ENCODE results near the gene TMEM184C.

TMEM184C gene

DNA sequence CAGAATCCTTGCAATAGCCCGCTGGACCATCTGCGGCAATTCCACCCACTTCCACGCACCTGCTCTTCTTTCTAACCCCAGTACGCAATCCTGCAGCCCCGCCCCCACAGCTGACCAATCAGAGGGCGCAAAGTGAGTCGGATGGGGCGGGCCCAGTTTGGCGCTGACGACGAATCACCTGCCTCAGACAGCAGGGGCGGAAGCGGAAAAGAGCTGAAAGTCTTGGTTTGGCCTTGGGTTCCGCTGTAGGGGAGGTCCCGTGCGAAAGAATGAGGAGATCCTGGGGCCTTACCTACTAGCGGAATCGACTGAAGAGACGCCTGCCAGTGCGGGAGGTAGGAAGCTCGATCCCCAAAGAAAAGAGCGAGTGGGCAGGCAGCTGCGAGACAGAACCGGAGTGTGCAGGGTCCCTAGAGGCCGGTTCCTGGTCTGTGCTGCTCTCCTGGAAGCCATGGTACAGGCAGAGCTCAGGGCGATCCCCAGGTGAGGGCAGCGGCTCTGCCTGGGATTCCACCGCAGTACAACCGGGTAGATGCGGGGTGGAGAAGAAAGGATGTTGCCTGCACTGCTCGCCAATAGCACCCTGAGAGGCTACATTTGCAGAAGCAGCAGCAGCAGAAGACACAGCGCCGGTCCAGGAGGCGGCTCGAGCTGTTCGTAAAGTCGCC, at the start of gene TMEM184C:
Gene TMEM184C, plus strand, starts transcription at position 225 of the 668 bp plus-strand sequence. CDS start 560 bp downstream, outside the sequence.
- DNase-seq: peak; percentile 30

DNA sequence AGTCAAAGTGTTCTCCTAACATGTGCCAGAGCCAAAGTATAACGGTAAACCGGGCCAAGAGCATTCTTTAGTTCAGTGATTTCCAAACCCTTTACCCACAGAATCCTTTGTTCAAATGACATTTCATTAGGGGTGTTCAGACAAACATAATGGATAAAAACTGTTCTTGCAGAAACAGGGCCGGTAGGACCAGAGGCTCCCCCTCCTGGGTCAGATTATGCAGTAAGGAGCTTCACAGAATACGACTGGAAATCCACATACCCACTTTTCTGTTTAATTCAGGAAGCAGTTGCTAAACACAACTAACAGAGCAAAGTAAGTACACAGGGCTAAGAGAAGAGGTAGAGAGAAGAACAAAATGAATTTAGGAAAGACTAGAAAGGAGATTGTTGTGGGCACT, 46.6 kb upstream of the TMEM184C start:
- no peak for DNase-seq

DNA sequence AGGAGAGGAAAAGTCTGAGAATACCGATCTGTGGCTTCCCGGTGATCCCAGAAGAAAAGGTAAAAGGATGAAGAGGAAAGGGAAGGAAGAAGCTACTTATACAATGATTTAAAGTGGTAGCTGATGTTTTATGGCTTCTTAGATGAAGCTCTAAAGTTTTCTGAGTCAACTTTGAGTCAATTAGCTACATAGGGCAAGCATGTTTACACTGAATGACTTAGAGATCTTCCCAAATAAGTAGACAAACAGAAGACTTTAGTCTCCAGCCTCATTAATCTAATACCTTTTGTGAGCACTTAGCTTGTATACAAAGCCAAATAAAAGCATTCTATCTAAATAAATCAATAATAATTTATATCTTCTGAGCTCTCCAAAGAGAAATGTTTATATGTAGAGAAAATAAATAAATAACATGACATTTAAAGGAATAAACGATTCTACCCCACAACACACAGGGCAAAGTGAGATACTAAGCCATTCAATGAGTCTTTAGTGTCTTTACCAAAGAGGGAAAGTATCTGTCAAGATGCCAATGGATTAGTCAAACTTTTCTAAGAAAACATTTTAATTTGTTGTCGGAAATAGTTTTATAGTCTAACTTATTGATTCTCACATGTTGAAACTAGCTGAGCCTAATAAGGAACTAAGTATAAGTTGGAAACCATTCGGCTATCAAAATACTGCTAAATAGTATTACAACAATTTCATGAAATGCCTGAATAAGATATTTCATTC, 46.0 kb upstream of the TMEM184C start:
- DNase-seq: no peak

DNA sequence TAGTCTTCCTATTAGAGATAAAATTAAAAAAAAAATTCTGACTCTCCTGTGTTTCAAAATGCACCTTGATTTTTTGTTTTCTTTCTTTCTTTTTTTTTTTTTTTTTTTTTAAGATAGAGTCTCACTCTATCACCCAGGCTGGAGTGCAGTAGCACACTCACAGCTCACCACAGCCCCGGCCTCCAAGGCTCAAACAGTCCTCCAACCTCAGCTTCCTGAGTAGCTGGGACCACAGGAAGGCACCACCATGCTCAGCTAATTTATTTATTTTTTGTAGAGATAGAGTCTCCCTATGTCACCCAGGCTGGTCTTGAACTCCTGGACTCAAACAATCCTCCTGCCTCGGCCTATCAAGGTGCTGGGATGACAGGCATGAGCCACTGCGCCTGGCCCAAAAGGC, 41.1 kb upstream of the TMEM184C start:
- no peak for DNase-seq

DNA sequence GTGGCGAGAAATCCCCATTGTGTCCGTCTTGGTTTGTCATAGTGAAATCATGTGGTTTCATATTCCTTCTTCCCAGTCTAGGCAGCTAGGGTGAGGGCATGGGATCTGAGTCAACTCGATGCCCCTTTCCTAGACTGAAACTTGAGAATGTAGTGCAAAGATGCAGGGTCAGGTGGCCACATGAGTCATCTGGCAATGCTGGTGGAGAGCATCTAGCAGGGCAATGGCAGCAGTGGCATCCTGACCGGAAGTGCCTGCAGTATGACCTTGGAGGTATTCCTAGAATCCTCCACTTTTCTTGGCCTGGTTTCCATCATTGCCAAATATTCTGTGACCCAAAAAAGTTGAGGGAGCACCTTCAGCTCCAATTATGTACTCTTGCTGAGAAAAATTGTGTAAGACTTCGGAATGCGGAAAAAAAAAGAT, 39.1 kb upstream of the TMEM184C start:
- no peak for DNase-seq

DNA sequence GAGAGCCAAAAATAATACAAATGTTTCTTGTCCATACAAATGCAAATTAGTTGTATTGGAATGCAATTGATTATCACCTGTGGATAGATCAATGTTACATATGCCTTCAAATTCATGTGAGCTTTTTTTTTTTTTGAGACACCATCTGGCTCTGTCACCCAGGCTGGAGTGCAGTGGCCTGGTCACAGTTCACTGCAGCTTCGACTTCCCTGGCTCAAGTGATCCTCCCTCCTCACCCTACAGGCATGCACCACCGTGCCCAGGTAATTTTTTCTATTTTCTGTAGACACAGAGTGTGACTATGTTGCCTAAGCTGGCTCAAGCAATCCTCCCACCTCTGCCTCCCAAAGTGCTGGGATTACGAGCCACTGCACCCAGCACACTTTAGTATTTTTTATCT, 38.6 kb upstream of the TMEM184C start:
- DNase-seq: no peak

DNA sequence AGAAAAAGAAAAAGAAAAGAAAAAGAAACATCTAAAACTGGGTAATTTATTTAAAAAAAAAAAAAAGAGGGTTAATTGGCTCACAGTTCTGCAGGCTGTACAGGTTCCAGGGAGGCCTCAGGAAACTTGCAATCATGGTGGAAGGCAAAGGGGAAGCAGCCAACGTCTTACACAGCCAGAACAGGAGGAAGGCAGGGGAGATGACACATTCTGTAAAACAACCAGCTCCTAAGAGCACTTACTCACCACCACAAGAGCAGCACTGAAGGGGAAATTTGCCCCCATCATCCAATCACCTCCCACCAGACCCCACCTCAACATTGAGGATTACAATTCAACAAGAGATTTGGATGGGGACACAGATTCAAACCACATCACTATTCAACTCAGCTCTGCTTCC, 36.8 kb upstream of the TMEM184C start:
- no peak for DNase-seq

DNA sequence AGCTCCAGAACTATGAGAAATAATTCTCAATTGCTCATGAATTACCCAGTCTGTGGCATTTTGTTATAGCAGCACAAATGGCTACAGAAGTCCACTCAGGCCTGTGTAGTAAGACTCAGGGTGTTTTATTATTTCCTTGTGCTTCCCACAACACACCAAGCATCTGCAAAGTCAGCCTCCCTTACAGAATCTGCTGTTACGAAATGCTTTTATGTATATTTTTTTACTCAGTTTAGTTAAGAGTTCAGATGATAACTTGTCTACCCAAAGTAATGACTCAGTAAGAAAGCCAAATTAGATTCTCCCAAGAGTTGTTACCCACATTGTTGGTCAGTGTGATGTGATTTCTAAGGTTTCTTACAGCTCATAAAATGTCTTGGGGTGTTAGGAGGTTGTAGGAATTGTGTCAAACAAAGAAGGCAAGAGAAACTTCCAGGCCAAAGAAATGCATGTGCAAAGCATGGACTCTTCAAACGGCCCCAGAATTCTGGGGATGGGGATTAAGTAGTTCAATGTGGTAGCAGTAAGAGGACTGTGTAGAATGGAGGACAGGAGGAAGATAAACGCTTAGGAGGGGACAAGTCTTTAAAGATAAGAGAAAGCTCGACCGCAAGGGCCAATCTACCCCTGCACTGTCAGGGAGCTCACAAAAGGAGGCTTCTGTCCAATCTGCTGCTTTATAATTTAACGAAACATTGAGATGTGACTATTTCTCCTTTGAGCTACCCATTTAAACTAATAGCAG, 35.4 kb upstream of the TMEM184C start:
- no peak for DNase-seq

DNA sequence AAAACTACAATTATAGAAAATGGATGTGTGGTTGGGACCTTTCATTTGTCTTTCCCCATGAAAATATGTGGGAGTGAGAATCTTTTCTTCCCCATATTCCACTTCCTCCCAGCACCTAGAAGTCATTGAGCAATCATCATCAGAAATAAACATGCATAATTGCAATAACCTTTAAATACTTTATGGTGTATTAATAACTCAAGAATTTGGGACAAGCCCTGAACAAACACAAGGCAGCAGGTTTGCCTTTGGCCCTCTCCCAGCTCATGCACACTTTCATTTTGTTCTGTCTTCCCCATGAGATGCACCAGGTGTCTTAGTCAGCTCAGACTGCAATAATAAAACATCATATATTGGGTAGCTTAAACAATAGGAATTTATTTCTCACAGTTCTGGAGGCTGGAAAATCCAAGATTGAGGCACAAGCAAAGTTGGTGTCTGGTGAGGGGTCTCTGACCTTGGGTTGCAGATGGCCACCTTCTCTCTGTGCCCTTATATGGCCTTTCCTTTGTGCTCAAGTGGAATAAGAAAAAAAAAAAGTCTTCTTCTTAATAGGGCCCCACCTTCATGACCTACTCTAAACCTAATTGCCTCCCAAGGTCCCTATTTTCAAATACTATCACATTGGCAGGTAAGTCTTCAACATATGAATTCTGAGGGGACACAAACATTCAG, 34.7 kb upstream of the TMEM184C start:
- no peak for DNase-seq

DNA sequence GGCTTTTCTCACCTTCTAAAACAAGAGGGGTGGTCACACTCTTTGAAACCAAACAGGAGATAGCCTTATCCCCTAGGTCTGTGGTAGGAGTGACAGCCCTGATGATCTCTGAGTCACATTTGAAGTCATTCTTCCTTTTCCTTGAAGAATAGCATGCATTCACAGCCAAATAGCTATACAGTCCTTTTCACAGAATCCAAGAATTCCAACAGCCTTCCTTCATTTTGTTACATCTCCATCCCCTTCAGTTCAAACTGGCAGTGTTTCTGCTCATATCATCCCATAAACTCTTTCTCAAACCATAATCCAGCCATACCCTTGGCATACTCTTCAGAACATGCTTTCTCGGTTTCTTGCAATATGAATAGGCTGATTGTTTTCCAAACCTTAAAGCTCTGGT, 33.3 kb upstream of the TMEM184C start:
- DNase-seq: no peak

DNA sequence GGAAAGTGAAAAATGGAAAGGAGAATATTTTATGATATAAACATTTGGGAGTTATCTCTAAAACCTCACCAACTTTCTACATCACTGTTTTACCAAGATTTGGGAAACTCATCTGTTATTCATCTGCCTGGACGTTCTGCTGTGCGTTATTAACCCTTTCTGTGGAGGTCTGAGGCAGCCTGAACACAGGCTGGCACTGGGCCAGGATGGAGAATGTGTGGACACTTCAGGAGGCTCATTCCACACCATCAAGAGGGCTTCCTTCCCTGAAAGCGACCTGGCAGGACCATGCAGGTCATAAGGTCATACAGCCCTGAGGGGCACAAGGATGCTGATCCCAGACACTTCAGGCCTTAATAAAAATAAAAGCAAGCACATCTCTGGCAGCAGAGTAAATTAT, 31.2 kb upstream of the TMEM184C start:
- DNase-seq: no peak

DNA sequence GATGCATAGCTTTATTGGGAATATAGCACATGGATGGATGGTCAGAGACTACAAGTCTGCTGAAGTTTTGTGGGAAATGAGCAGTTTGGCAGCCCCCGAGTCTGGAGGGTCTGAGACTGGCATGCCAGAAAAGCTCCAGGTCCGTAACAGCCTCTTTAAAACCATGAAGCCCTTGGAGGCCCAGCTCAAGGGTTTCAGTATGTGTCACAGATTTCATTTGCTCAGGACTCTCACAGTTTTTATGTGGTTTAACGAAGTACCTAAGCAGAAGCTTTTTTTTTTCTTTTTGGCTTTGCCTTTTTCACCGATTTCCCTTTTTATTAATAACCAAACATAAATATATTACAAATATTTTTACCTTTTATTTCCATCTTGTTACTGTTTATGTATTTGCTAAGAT, 30.6 kb upstream of the TMEM184C start:
- no peak for DNase-seq

DNA sequence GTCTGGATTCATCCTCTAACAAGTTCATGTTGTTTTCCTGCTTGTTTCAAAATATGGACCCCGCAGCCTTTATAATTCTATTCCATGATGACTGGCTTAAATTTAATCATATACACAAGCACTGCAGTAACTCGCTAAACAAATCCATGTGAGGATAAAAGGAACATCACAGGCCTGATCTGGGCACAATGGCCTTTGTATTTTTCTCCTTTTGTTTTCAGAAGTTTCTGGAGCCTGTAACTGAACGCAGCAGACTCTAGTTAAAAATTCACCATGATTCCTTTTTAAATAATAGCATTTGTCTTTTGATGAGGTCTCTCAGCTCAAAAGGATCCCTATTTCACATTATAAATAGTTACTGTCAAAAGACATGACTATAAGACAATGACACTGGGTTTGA, 30.2 kb upstream of the TMEM184C start:
- no peak for DNase-seq

DNA sequence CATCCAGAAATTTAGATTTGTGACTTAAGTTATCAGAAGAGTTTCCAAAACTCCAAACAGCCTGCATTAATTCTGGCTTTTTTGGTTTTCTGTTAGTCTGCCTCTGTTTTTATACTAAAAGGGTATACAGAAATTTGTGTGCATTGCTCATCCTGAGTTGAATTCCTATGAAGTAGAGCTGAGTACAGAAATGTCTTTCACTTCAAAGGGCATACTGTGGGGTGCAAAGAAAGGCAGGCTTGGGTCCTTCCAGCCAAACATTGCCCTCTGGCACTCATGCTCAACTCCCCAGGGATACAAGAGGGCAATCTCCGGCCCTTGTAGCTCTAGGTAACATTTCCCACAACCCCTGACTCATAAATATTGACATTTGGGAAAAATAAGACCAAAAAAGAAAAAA, 27.6 kb upstream of the TMEM184C start:
- no peak for DNase-seq

DNA sequence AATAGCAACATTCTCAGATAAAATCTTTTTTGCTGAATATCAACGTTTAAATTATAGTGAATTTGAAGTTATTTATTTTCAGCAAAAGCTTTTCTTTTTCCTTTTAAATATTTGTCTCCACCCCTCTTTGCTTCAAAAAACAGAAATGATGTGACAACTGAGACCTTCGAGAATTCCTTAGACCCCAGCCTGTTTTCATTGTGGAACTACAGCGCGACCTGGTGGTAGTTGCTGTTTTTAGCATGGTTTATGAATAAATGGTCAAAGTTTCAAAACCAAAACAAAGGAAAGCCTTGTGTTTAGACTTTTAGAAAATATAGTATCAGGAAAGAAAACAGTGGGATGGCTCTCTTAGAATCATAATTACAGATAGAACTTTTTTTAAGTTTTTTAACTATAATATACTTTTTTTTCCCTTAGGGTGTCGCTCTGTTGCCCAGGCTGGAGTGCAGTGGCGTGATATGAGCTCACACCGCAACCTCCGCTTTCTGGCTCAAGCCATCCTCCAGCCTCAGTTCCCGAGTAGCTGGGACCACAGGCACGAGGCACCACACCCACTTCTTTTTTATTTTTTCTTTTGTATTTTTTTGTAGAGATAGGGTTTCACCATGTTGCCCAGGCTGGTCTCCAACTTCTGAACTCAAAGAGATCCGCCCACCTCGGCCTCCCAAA, 26.8 kb upstream of the TMEM184C start:
- DNase-seq: no peak

DNA sequence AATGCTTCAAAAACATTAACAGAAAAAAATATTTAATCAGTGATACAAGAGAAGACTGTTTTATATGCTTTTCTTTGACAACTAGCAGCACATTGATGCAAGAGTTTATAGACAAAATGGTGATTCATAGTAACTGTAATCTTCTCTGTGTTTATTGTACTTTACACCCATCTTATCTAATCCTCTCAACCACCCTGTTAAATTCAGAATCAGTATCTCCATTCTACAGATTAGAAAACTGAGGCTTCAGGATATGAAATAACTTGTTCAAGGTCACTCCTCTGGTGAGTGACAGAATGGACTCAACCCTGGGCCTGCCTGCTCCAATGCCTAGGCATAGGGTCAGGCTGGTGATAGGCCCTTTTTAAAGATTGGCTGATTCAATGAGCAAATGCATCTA, 26.1 kb upstream of the TMEM184C start:
- DNase-seq: no peak

DNA sequence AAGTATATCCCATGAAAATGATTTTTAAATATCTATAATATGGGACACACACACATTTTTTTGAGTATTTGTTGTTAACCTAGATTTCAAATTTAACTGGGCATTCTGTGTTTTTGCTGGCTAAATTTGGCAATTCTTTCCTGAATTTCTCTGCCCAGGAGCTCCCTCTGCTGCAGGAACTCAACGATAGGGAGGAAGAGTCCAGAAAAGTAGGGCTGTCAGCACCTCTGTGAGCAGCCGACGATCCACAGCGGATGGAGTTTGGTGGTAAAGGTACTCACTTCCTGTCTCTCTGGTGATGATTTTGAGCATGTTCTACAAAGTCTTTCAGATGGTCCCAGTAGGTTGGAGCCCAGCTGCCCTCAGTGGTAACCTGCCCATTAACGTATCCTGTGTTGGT, 23.1 kb upstream of the TMEM184C start:
- DNase-seq: no peak

DNA sequence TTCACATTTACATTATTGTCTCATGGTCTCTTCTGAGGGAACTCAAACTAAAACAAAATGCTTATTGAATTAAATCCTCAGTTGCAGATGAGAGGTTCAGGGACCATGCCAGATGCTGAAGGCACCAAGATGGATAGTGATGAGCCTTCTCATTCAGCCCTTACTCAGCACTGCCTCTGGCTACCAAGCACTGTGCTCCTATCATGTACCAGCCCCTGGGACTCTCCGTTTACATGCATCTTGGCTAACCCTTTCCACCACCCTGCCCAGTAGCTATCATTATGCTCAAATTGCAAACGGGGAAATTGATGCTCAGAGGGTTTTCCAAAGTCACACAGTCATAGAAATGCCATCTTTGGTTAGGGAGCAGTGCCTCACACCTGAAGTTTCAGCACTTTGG, 22.6 kb upstream of the TMEM184C start:
- no peak for DNase-seq

DNA sequence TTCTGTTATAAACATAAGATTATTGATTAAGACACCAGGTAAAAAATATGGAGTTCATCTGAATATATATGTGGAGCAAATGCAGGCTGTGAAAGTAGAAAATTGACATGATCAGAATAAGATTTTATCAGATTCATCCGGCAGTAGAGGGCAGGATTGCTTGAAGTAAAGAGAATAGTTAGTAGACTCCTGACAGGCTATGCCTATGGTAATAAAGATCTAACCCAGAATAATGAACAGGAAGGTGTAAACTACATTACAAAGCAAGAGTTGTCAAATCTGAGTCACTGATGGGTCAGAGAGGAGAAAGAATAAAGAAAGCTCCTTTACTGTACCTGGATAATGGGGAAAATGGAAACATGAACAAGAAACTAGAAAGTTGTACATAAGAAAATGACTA, 20.8 kb upstream of the TMEM184C start:
- no peak for DNase-seq

DNA sequence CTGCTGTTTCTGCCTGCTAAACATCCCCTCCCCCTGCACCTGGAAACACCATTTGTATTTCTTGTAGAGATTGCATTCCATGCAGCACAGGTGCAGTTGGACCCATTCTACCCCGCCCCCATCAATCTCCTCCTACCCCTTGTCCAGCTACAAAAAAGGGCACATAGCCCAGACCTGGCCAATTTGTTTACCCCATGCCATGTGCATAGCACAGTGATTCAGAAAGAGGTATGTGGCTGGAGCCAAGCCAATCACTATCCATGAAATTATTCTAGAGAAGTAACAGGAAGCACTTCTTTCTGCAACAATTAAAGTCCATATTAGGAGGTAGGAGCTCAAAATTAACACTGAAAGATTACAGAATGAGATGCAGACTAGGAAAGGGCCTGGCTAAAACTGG, 20.2 kb upstream of the TMEM184C start:
- no peak for DNase-seq

DNA sequence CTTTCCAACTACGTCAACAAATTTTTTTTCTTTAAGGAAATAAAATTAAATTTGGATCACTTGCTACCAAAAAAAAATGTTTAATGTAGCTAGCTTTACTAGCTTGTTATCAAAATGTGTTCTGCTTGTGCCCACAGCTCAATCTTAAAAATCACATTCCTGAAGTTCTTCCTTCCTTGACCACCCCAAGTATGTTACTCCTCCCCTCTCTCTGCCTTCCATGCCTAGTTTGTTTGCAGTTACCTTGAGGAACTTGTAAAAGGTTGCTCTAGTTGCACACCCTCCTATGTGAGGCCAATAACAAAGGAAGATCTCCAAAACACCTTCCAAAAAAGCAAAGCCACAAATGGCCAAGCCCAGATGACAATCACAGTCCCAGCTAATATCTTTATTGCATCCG, 19.6 kb upstream of the TMEM184C start:
- DNase-seq: no peak

DNA sequence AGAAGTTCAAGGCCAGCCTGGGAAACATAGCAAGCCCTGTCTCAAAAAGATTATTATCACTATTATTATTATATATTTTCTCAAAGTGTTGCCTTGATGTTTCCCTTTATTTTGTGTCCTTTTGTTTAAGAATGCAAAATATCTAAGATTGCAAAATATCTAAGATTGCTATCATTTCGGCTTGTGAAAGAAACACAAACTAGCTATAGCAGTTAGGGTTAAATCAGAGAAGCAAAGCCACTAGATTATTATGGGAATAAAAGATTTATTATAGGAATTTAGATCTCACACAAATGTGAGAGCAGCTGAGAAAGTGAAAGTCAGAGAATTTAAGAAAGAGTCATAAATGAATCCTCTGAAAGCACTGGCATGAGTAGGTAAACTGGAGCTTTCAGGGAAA, 18.0 kb upstream of the TMEM184C start:
- no peak for DNase-seq

DNA sequence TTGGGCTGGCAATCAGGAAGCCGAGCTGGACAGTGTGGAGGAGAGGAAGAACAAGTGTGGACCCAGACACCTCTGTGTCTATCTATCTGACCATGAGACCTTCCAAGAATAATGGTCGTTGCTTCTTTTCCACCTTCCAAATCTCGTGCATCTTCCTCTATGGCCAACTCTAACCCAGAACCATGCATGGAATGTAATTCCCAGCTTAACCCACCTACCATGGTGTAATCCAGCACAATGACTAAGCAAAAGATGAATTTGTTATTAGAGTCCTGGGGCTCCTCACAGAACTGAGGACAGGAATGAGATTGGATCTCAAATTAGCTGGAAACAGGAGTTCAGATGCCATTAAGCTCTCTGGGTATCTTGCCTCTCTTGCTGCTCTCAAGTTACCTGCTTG, 17.4 kb upstream of the TMEM184C start:
- no peak for DNase-seq
